Stimulated activated CD8-positive, alpha-beta memory T cell treated with anti-CD3 and anti-CD28 coated beads, Interleukin-7, amount 100 ng/mL, for 1 hour (primary cell): ENCODE measurements around the gene PARD6G.

Experiments used
- DNase-seq, 2 donors: peaks; one replicate each; pipeline ENCODE4 v3.0.0-alpha.2; 2020; ENCODE audit warnings: low read depth in 2 of 2

PARD6G gene

GRCh38 chr18:80190311-80190710, 57.0 kb downstream of the PARD6G start:
- DNase-seq = no peak

- no peak for DNase-seq
Observed at GRCh38 chr18:80189531-80189865, 57.8 kb downstream of the PARD6G start.

GRCh38 chr18:80188643-80189530, 58.4 kb downstream of the PARD6G start:
- DNase-seq = no peak

DNA sequence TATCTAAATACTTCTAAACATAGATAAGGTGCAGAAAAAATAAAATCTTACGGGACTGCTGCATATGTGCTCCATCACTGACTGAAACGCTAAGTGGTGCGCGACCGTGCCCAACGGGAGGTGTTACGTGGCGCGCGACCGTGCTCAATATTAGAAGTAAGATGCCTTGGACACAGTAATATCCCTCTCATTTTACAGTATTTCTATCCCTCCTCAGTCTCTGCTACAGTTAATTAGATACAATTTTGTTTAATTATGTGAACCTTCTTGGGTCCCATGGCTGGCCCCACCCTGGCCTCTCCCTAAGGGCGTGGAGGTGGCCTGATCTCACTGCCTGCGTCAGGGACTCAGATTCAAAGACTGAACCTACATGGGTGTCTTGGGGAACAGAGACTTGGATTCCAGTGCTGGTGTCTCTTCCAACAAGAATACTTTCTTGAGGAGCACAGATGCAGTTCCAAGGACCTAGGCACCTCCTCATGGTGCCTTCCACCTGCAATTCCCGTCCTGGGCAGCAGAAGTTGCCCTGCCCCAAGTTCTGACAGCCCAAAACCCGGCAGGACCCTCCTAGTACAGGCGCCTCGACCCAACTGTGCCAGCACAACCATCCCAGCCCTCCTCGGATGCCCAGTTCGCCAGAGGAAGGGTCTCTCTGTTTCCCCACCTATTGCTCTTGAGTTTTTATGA, 59.2 kb downstream of the PARD6G start:
- DNase-seq = no peak

DNA sequence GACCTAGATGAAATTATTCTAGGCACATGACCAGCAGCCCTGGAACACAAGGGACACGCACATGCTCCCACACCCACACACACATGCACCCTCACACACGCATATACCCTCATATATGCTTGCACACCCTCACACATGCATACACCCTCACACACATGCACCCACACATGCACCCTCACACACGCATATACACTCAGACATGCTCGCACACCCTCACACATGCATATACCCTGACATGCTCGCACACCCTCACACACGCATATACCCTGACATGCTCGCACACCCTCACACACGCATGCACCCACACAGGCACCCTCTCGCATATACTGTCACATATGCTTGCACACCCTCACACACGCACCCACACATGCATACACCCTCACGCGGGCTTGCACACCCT, 61.8 kb downstream of the PARD6G start:
- DNase-seq = no peak

GRCh38 chr18:80184243-80184772, 63.0 kb downstream of the PARD6G start:
- DNase-seq = no peak

DNA sequence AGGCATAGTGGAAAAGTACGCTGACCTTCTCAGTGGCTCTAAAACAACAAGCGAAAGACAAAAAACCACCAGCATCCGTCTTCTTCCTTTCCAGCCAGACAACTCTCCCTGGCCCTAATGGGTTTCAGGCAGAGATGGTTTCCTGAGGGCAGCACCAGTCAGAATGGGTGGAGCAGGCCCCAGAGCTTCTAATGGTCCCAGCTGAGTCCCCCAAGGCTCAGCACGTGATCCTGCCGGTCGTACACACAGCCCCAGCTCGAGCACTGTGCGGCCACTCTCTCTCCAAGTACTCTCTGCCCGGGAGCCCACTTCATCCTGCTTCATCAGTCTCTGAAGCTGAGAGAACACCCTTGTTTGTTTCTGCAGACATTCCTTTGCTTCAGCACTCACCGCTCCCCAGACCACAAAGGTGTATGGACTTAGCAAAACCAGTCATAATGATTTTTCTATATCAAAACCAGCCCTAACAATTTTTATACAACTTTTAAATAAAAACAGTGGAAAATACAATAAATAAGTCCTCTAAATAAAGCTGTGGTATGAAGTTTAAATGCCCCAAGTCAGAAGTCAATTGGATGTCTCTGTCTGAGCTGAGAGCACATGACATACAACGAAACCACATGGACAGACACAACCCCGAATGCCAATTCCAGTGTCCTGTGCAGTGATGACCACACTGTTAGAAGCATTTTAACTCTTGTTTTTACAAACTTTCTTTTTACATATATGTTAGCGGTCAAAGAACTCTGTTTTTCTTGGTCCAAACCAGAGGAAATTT, 63.9 kb downstream of the PARD6G start:
- no peak for DNase-seq

GRCh38 chr18:80182855-80183254, 64.5 kb downstream of the PARD6G start:
- no peak for DNase-seq

GRCh38 chr18:80181642-80182461, 65.5 kb downstream of the PARD6G start:
- DNase-seq = no peak

DNA sequence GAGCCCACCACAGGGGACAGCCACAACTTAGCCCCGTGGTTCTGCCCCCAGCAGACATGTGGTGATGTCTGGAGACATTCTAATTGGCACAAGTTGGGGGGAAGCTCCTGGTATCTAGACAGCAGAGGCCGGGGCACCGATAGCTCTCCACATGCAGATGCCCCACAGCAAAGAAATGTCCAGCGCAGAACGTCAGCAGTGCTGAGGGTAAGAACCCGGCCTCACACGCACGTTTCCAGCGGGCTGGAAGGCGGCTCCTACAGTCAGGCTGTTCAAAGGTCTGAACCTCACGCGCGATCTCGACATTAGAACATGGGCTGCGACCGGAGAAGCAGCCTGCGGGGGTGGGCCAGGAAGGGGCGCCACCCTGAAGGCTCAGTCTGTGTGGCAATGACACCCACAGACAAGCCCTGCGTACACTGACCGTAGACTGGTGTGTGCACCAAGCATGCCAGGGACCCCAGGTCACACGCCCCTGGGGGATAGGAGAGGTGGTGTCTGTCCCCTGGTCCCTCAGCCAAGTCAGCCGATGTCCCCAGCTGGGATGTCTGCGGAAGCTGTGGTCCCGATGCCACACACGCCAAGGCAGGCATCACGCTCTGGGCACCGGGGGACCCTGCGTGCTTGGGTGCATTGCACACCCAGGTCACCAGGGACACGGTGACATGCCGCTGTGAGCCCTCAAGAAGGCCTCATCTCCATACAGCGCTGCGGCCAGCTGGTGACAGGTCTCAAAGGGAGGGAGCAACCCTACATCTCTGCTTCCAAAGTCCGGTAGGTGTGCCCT, 66.3 kb downstream of the PARD6G start:
- DNase-seq = no peak

DNA sequence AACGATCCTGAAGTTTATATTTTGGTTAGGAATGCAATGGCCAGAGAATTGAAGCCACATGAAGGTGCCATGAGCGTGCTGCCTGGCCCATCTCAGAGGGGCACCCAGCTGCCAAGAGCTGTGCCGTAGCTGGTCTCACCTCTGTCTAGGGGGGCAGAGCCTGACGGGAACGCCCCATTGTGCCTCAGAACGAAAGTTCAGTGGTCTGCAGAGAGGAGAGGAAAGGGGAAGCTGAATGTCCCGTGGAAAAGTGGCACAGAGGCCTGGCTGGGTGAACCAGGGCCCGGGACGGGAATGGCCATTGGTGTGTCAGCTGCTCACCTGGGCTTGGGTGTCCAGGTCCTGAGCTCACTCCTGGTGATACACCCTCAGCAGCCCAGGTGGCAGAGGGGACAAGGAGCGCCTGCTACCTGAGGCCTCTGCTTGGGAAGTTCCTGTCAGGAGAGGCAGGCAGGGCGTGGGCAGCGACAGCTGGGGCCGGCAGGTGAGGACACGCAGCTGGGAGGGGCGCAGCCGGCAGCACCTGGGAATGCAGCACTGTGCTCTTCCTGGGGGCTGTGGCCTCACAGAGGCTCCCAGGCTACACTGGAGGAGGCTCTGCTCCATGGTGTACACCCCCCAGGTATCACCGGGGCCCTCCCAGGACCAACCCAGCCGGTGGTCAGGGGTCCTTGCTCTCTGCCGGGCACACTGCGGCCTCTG, 67.3 kb downstream of the PARD6G start:
- no peak for DNase-seq

GRCh38 chr18:80178935-80179818, 68.1 kb downstream of the PARD6G start:
- DNase-seq = no peak

DNA sequence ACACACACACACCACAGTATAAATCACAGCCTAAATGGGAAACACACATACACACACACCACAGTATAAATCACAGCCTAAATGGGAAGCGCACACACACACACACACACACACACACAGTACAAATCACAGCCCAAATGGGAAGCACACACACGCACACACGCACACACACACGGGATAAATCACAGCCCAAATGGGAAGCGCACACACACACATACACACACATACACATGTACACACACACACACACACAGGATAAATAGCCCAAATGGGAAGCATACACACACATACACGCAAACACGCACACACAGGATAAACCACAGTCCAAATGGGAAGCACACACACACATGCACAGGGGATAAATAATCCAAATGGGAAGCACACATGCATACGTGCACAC, 70.2 kb downstream of the PARD6G start:
- no peak for DNase-seq

DNA sequence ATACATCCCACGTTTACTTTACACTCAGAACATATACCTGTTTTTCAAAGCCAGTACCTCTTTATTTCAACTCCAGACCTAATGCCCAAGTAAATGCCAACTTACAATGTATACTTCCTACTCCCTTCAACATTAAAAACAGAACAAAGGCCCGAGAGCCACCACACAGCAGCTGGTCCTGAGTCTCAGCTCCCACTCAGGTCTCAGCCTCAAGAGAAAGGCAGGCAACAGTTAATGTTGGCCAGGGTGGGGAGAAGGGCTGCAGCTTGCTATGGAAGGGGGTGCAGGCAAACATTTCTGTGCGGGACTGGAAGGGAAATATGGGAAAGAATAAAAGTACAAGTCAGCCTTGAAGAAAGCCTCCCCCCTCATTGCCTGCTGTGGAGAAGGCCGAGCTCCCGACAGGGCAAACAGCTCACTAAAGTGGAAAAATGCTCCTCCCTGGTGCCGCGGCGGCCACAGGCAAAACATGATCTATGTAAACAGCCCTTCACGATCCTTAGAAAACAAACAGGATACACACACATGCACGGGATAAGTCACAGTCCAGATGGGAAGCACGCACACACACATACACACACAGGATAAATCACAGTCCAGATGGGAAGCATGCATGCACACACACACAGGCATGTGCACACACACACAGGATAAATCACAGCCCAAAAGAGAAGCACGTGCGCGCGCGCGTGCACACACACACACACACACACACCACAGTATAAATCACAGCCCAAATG, 70.8 kb downstream of the PARD6G start:
- DNase-seq = no peak

DNA sequence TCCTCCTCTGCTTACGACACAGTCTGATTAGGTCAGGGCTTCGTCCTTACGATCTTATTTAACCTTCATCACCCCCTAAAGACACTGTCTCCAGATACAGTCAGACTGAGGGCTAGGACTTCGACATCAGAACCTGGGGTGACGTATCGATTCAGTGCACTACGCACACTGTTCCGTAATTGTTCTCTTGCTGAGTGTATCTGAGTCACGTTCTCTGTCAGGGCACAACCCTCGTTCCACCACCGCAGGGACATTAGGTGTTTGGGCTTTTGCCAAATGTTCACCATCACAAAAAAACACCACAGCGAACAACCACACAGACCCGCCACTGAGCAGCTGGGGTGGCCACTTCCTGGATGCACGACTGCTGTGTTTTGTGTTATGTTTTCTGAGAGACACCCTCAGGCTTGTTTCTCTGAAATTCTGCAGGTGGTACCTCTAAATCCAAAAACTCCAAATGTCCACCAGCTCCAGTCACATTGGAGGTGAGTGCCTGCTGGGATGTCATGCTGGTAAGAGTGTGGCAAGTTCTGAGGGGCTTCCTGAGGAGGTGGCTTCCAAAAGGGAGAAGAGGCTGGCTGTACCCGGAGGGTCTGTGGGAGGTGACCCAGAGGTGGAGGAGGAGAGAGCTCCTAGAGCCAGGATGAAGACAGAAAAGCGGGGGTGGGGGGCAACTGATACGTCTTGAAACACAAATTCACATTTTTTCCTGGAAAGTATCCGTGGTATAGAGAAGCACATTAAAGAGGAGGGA, 71.7 kb downstream of the PARD6G start:
- peak in 1 of 2 donors; percentile 53 for DNase-seq

DNA sequence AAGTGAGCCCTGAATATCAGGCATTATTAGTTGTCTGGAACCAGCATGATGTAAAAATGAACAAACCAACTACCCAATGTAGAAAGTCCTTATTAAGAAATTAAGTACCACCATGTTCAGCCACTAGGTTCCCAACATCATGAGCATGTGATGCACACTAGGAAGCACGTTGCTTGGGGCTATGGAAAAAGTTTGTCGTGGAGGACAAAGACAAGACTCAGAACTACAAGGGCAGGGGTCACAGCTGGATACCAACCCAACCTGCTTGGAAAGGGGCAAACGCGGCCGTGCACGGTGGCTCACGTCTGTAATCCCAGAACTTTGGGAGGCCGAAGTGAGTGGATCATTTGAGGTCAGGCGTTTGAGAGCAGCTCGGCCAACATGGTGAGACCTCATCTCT, 74.3 kb downstream of the PARD6G start:
- DNase-seq = no peak

DNA sequence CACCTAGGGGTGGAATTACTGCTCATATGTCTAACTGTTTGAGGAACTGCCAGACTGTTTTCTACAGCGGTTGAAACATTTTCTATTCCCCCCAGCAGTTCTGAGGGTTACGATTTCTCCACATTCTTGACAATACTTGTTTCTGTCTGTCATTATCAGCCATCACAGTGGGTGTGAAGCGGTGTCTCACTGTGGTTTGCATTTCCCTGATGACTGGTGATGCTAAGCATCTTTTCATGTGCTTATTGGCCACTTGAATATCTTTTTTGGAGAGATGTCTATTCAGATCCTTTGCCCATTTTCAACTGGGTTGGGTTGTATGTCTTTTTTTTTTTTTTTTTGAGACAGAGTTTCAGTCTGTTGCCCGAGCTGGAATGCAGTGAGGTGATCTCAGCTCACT, 75.3 kb downstream of the PARD6G start:
- no peak for DNase-seq
